Activated T-cell treated with anti-CD3 and anti-CD28 coated beads, Interleukin-2, amount 50 U/mL, for 24 hours (primary cell): ENCODE measurements around the gene IGFLR1.

Experiments
- DNase-seq: peaks from one replicate; pipeline ENCODE4 v3.0.0-alpha.2; 2020
- H3K27ac Mint-ChIP-seq: 2 replicates; pipeline ENCODE4 v1.8.0; 2020; ENCODE audit warnings: mild to moderate bottlenecking, mixed read lengths
- H3K27me3 Mint-ChIP-seq: 2 replicates; pipeline ENCODE4 v1.8.0; 2020; ENCODE audit warnings: mixed read lengths
- H3K36me3 Mint-ChIP-seq: 2 replicates; pipeline ENCODE4 v1.8.0; 2020; ENCODE audit warnings: low read depth, mixed read lengths
- H3K4me1 Mint-ChIP-seq: 2 replicates; pipeline ENCODE4 v1.8.0; 2020; ENCODE audit warnings: low read depth, mixed read lengths
- H3K4me3 Mint-ChIP-seq: 2 replicates; pipeline ENCODE4 v1.8.0; 2020; ENCODE audit warnings: mild to moderate bottlenecking, moderate library complexity, mixed read lengths
- H3K9me3 Mint-ChIP-seq: 2 replicates; pipeline ENCODE4 v1.8.0; 2020; ENCODE audit warnings: mixed read lengths

The IGFLR1 gene

DNA sequence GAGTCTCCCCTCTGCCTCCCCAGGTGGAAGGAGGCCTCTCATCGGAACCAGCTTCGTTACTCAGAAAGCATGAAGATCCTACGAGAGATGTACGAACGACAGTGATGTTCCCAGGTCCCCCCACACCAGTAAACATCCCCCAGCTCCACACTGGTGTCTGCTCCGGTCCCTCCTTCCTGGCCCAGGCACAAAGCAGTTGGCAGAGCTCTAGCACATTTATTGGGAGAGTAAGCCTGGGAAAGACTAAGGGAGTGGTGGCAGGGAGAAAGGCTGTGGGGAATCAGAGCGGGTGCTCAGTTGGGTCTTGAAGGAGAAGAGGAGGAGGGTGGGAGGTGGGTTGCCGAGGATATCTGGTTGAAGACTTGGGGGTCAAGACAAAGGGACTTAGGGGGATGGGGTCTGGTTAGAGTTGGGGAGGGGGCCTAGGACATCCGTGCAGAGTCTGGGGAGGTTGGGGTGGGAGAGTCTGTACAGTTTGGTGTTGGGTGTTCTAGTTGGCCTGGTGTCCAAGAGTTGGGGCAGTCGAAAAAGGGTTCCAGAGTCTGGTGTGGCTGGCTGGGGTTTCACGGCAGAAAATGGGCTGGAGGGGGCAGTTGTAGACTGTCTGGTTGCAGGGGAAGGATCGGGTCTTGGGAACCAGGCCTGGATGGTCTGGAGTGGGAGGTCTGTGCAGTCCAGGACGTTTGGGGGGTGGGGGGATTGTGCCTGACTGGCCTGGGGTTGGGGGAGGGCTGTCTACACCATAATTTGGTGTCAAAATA lies 12.3 kb upstream of the IGFLR1 start:
- H3K36me3 Mint-ChIP-seq = peaks cover 45% of the 10 kb centered on the region
- no peak for DNase-seq
- no peak overlapping the region for H3K27ac Mint-ChIP-seq
- peaks cover 8% of the 10 kb centered on the region for H3K27me3 Mint-ChIP-seq
- no peaks in the 10 kb centered on the region for H3K9me3 Mint-ChIP-seq
- no peak overlapping the region for H3K4me3 Mint-ChIP-seq
- H3K4me1 Mint-ChIP-seq = peaks cover 35% of the 10 kb centered on the region

DNA sequence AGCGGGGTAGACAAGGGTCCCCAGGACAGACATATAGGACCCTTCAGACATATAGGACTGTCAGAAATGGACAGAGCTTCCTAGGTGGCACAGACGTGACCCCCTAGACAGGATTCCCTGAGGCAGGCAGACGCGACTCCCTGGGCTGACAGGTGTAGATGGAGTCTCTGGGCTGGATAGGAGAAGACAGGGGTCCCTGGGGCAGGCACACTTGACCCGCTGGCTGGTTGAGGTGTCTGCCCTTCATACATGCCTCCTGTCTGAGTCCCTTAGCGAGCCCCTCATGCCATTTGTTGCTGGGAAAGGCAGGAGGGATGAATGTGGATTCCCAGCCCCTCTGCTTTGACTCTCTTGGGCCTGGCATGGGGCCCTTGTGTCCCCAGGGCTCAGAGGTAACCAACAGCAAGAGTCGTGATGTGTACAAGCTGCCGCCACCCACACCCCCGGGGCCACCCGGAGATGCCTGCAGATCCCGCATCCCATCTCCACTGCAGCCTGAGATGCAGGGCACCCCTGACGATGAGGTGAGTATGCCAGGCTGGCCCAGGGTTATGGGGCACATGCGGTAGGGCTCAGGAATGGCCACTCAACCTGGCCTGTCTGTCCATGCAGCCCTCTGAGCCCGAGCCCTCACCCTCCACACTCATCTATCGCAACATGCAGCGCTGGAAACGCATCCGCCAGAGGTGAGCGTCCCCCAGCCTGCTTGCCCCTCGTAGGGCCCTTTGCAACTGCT lies 11.6 kb upstream of the IGFLR1 start:
- no peak for DNase-seq
- Mint-ChIP-seq H3K4me1 (peaks cover 32% of the 10 kb centered on the region), H3K4me3 (no peak overlapping the region), H3K9me3 (no peaks in the 10 kb centered on the region), H3K27ac (no peak overlapping the region), H3K27me3 (peaks cover 8% of the 10 kb centered on the region), H3K36me3 (peaks cover 39% of the 10 kb centered on the region)

DNA sequence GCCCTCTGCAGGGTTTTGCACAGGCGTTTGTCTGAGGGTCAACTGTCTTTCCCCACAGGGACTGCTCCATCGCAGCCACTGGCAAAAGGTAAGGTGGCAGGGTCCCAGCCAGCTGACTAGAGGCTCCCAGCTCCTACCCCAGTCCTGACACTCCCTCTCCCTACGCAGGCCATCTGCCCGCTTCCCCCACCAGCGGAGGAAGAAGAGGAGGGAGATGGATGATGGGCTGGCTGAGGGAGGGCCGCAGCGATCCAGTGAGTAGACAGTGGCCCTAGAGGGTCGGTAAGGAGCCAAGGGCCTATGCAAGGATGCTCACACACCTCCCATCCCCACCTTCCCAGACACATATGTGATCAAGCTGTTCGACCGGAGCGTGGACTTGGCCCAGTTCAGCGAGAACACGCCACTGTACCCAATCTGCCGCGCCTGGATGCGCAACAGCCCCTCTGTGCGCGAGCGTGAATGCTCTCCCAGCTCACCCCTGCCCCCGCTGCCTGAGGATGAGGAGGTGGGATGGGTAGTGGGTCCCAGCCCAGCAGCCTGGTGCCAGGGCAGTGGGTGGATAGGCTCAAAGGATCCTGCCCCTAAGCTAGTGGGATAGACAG lies 10.6 kb upstream of the IGFLR1 start:
- Mint-ChIP-seq H3K36me3 (peaks cover 39% of the 10 kb centered on the region), H3K27ac (no peak overlapping the region), H3K9me3 (no peaks in the 10 kb centered on the region), H3K4me3 (no peak overlapping the region), H3K27me3 (peaks cover 8% of the 10 kb centered on the region), H3K4me1 (peaks cover 38% of the 10 kb centered on the region)
- no peak for DNase-seq

DNA sequence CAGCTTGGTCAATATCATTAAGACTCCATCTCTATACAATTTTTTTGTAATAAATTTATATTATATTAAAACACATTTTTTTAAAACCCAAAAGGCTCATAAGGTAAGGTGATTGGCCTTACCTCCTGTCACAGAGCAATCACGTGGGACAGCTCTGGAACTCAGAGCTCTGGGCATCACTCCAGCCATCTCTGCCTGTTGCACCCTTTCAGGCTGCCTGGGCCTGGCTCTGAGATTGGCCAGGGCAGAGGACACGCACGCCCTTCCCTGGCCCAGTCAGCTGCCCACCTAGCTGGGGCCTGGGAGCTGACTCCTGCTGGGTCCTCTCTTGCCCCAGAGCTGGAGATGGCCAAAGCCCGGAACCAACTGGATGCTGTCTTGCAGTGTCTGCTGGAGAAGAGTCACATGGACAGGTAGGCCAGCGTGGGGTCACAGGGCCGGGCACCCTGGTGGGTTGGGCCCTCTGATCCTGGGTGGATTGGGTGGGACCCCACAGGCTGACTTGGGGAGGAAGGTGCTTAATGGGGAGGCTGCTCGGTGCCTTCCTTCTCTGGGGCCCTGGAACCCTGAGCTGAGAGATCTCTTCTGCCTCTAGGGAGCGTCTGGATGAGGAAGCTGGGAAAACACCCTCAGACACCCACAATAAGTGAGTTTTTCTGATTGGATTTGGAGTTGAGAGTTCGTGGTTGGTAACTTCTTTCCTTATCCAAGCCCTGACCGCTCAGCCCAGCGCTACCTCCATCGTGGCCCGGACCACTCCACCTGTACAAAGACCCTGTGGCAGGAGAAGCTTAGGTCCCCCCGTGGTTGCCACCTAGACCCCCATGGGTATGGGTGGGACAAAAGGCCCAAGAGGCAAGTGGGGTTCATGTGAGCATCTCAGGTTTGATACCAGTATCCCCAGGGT lies 9.8 kb upstream of the IGFLR1 start:
- Mint-ChIP-seq H3K36me3 (peaks cover 43% of the 10 kb centered on the region), H3K4me1 (peaks cover 38% of the 10 kb centered on the region), H3K27ac (no peak overlapping the region), H3K4me3 (no peak overlapping the region), H3K9me3 (no peaks in the 10 kb centered on the region), H3K27me3 (peaks cover 8% of the 10 kb centered on the region)
- no peak for DNase-seq

DNA sequence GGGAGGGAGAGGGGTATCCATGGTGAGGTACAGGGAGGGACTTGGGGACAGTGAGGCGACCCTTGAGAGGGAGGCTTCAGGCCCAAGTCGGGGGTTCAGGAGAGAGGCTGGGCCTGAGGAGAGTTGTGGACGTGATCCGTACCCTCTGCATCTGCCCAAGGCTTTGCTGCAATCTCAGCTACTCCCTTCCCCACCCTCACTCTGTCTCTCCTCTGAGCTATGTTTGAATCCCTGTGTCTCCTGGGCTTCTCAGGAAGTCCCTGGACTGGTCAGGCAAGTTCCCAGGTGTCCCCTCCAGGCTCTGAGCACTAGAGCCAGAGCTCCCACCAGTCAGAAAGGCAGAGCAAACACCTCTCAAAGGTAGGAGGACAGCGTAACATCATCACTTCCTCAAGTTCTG lies 7.9 kb upstream of the IGFLR1 start:
- no peaks in the 10 kb centered on the region for H3K9me3 Mint-ChIP-seq
- H3K27me3 Mint-ChIP-seq = peaks cover 1% of the 10 kb centered on the region
- no peak for DNase-seq
- H3K27ac Mint-ChIP-seq = peak overlapping the region; percentile 38
- peaks cover 40% of the 10 kb centered on the region for H3K4me1 Mint-ChIP-seq
- H3K36me3 Mint-ChIP-seq = peaks cover 51% of the 10 kb centered on the region
- H3K4me3 Mint-ChIP-seq = peak overlapping the region; percentile 41

DNA sequence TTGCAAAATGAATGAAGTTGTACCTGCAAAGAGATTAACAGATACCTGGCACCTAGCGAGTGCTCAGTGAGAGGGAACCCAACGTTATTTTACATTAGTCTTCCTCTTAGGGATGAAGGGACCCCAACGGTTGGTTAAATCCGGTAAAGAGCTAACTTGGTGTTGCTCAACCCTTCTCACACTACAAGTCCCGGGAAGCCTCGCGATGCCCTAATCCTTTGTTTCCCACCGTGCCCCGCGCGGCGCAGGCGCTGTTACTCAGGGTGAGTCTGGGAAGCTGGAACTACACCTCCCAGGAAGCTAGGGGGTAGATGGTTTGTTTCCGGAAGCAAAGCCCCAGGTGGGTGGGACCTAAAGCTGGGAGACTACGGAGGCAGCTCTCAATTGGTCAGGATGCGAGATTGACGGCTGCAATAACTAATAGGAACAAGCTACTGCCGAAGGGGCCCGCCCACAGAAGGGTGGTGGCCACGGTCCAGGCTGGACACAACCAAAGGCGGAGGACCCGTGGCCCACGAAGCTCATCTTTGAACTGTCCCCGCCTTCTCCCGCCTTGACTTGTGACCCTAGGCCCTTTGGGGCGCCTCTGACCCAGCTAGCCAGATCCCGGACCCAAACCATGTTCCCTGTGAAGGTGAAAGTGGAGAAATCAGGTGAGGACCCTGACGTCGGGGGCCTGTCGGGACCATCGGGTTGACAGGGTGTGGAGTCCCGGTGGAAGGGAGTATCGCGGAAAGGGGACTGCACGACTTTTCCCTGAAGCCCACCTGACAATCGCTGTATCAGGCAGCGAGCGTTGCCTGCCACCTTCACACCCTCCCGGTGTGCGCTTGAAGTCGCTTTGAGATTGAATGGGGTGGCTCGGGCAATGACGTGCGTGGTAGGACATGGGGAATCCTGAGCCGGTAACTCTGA lies 6.1 kb upstream of the IGFLR1 start, which contains the start of gene LIN37:
LIN37 (plus strand) TSS at position 471 of the 915 bp plus-strand sequence; CDS start at position 620, 149 bp downstream.
- DNase-seq = peak; percentile 96
- H3K27ac Mint-ChIP-seq = peak within 1 kb of the TSS; percentile 98
- peak within 1 kb of the TSS; percentile 97 for H3K4me3 Mint-ChIP-seq
- no peaks in the 10 kb centered on the region for H3K9me3 Mint-ChIP-seq
- peaks cover 49% of the 10 kb centered on the region for H3K4me1 Mint-ChIP-seq
- no peaks in the 10 kb centered on the region for H3K27me3 Mint-ChIP-seq
- peaks cover 49% of the 10 kb centered on the region for H3K36me3 Mint-ChIP-seq

DNA sequence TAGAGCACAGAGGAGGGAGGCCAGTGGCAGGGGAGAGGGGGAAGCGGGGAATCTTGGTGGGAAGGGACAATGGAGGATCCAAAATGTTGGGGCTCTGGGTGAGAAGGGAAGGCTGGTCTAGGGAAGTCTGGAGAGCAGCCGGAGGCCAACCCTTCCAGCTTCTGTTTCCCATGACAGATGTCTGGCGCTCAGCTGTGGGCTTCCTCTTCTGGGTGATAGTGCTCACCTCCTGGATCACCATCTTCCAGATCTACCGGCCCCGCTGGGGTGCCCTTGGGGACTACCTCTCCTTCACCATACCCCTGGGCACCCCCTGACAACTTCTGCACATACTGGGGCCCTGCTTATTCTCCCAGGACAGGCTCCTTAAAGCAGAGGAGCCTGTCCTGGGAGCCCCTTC lies 4.3 kb upstream of the IGFLR1 start:
- no peak for DNase-seq
- peaks cover 64% of the 10 kb centered on the region for H3K4me1 Mint-ChIP-seq
- no peaks in the 10 kb centered on the region for H3K9me3 Mint-ChIP-seq
- peaks cover 51% of the 10 kb centered on the region for H3K36me3 Mint-ChIP-seq
- peak overlapping the region; percentile 99 for H3K4me3 Mint-ChIP-seq
- peak overlapping the region; percentile 100 for H3K27ac Mint-ChIP-seq
- H3K27me3 Mint-ChIP-seq = no peaks in the 10 kb centered on the region

DNA sequence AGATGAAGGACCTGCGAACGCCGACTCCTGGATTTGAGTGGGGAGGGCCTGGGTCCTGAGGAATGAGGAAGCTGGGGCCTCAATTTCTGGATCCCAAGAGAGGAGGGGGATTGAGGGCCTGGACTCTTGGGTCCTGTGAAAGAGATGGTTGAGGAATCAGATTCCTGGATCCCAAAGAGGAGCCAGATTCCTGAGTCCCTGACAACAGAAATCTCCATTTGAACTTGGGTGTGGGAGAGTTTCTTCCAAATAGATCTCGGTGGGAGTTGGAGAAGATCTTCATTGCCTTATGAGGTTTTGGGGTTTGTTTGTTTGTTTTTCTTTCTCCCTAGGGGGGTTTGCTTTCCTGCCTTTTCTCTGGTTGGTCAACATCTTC lies 3.8 kb upstream of the IGFLR1 start:
- Mint-ChIP-seq H3K9me3 (no peaks in the 10 kb centered on the region), H3K4me1 (peaks cover 65% of the 10 kb centered on the region), H3K4me3 (peak overlapping the region; percentile 99), H3K27ac (peak overlapping the region; percentile 100), H3K27me3 (no peaks in the 10 kb centered on the region), H3K36me3 (peaks cover 52% of the 10 kb centered on the region)
- DNase-seq = no peak

DNA sequence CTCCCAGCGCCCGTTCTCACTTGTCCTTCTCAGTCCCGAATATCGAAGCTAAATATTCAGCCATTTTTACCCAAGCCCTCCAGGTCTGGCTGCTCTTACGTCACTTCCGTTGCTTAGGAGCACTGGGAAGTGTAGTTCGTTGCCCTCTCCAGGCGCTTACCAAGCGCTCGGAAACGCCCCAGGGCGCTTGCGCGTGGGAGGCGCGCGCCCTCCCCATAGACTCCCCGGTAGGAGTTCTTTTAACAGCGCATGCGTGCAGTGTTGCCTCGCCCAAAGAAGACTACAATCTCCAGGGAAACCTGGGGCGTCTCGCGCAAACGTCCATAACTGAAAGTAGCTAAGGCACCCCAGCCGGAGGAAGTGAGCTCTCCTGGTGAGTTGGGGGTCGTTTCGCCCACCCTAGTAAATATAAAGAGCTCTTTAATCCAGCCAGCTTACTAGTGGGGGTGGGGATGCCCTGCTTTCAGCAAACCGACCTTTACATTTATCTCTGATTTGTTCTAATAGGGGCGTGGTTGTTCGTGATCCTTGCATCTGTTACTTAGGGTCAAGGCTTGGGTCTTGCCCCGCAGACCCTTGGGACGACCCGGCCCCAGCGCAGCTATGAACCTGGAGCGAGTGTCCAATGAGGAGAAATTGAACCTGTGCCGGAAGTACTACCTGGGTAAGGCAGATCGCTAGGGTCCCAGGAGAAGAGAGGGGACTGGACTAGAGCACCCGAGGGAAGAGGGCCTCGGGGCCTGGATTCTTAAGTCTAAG lies 3.3 kb upstream of the IGFLR1 start, which contains the start of the genes PSENEN and U2AF1L4:
PSENEN (plus strand) TSS at position 324 of the 759 bp plus-strand sequence; CDS start at position 604, 280 bp downstream.
U2AF1L4 (minus strand) TSS at position 91 of the 759 bp plus-strand sequence; CDS start at position 64, 27 bp downstream.
- peak; percentile 93 for DNase-seq
- Mint-ChIP-seq H3K4me1 (peaks cover 70% of the 10 kb centered on the region), H3K4me3 (peak within 1 kb of the TSS; percentile 99), H3K27ac (peak within 1 kb of the TSS; percentile 100), H3K36me3 (peaks cover 56% of the 10 kb centered on the region), H3K27me3 (no peaks in the 10 kb centered on the region), H3K9me3 (no peaks in the 10 kb centered on the region)

DNA sequence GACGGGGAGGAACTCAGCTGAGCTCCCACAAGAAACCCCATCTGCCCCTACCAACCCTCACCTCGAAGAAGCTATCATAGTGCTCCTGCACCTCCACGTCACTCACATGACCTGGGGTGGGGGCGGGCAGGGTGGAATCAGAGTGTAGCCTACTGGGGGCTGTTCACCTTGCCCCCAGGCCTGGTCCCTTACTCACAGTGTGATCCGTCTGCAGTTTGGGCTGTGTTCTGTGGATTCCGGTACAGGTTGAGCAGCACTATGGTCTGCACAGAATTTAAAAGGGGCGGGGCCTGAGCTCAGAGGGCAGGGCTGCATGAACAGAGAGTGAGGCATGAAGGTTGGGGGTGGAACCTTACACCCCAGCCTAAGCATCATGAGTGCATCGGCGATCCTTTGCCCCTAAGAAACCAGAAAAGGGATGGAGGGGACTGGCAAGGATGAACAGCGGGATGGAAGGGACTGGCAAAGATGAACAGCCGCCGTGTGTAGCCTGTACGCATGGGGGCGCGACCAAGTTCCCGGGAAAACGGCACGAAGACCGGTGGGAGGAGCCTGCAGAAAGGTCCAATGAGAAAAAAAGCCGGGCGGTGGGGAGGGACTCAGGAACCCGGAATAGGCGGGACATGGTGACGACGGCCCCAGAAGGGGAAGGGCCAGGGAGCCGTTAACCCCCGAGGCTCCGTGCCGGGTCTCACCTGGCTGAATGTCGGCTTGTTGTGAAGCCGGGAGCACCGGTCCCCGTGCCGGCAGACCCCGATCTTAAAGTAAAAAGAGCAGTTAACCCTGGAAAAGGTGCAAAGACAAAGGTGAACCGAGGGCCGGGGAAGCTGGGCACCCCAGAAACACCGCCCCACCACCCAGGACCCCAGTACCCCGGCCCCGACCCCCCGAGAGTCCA lies 2.4 kb upstream of the IGFLR1 start:
- H3K9me3 Mint-ChIP-seq = no peaks in the 10 kb centered on the region

DNA sequence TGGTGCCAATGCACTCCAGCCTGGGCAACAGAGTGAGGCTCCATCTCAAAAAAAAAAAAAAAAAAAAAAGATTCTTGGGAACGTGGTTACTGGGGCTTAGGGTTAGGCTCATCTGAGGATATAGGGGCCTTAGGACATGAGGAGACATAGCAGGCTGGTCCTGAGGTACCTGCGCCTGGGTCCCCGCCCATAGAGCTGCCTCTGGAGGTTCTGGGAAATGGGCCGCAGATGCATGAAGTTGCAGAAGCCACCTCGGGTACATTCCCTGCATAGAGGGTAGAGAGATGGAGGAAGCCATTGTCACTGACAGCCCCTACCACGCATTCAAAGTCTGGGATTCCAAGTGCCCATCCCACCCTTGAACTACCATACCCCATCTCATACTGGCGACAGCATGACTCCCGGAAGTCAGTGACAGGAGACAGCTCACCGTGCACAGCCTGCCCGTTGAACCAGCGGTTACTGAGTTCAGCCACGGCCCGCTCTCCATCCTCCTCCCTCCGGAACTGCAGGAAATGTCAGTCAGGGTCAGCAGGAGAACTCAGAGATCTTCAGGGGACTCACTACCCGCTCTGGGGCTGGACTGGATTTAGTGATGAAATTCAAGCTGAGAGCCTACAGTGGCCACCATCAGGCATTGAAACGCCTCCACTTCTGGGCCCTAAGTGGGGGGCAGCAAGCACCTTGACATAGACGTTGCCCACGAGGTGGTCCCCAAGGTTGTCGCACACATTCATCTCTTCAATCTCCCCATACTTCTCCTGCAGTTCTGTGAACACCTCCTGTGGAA lies 1.6 kb upstream of the IGFLR1 start:
- Mint-ChIP-seq H3K4me3 (peak overlapping the region; percentile 99), H3K27me3 (no peaks in the 10 kb centered on the region), H3K36me3 (peaks cover 71% of the 10 kb centered on the region), H3K4me1 (peaks cover 70% of the 10 kb centered on the region), H3K27ac (peak overlapping the region; percentile 100), H3K9me3 (no peaks in the 10 kb centered on the region)
- no peak for DNase-seq

More for the DNA sequence above, 2.4 kb upstream of the IGFLR1 start:
- Mint-ChIP-seq H3K4me3 (peak overlapping the region; percentile 99), H3K27me3 (no peaks in the 10 kb centered on the region), H3K36me3 (peaks cover 62% of the 10 kb centered on the region), H3K27ac (peak overlapping the region; percentile 100), H3K4me1 (peaks cover 66% of the 10 kb centered on the region)
- peak; percentile 93 for DNase-seq
